Ovary (tissue), 9 donors: ENCODE results near the gene SORCS2. TPM values are rescaled to one million over a fixed set of nuclear protein-coding genes. Genes with fewer than 3 reads are reported as not detected.
A peak's percentile ranks its signal among the peaks of the same experiment; 100 is the strongest.

Source experiments
- DNase-seq, 5 donors: peaks; one replicate each; pipeline ENCODE4 v3.0.0-alpha.2; 2019 to 2020
- H3K27ac ChIP-seq, 2 donors: fragments of 200-600 bp; one replicate each; pipeline versions ENCODE4 v1.5.1 to v1.8.0; 2019 to 2022
- H3K27me3 ChIP-seq: fragments of 200-600 bp; one replicate; pipeline ENCODE4 v1.8.0; 2022
- H3K36me3 ChIP-seq: fragments of 200-600 bp; sonication (generic); one replicate; pipeline ENCODE4 v1.5.1; 2019
- H3K4me1 ChIP-seq: one replicate; pipeline ENCODE4 v1.8.1; 2013; ENCODE audit warnings: mild to moderate bottlenecking, moderate library complexity; ENCODE audit not compliant: insufficient read depth
- H3K4me3 ChIP-seq: fragments of 200-600 bp; sonication (generic); one replicate; pipeline ENCODE4 v1.5.1; 2017
- H3K9me3 ChIP-seq, 2 donors: fragments of 200-600 bp in 1 of 2; sonication (generic) in 1 of 2; one replicate each; pipeline versions ENCODE4 v1.5.1 to v1.8.1; 2013 to 2019; ENCODE audit warnings: mild to moderate bottlenecking in 1 of 2, moderate library complexity in 1 of 2
- CTCF ChIP-seq, 3 donors: fragments of 450-650 bp in 2 of 3; fragments of 200-600 bp in 1 of 3; IDR thresholded peaks; one replicate each; pipeline versions ENCODE4 v1.5.1 to v1.8.0; 2016 to 2022; ENCODE audit warnings: antibody characterized with exemption in 3 of 3, mild to moderate bottlenecking in 1 of 3
- EP300 ChIP-seq: sonication (generic); formaldehyde crosslinking; IDR thresholded peaks from one replicate; pipeline ENCODE4 v1.6.1; 2017; ENCODE audit warnings: antibody characterized with exemption
- POLR2A ChIP-seq: fragments of 450-650 bp; IDR thresholded peaks from one replicate; pipeline ENCODE4 v1.6.1; 2017; ENCODE audit warnings: antibody characterized with exemption, mild to moderate bottlenecking, moderate library complexity
- WGBS, 3 donors: extraction: QIAGEN DNeasy Blood & Tissue Kit in 1 of 3; methylation state at CpG; one replicate each; pipeline versions ENCODE4 v1.1.5 to v1.1.7; 2013 to 2017; 5-methylcytosine and 5-hydroxymethylcytosine counted together
- intact Hi-C, 4 donors: fragments of 100-400 bp; cut with DNase I; formaldehyde crosslinking; loops; one replicate each; pipeline versions ENCODE4 v1.11.0 to v1.15.1; 2022 to 2023
- polyA plus RNA-seq, 2 donors: library from polyadenylated mRNA; stranded (reverse); fragments of 200-250 nt in 1 of 2; fragments of 350-450 nt in 1 of 2; fragmentation: Illumina TruSeq in 1 of 2; extraction: RNeasy Lipid Tissue Mini Kit (QIAGEN cat#74804) in 1 of 2; gene quantifications; one replicate each; pipeline ENCODE4 v1.2.3, GENCODE V29; 2013 to 2014
- total RNA-seq, 7 donors: library from RNA; depleted of rRNA in 2 of 7; stranded (reverse); fragments of >200 nt in 2 of 7; fragmentation: NEBNext Ultra II Directional in 3 of 7; extraction: Animal tissue kit (Norgen Biotek cat#: 25700) in 3 of 7; gene quantifications; one replicate each; pipeline versions ENCODE4 v1.1.0 to v1.2.4, GENCODE V29; 2016 to 2023
- donor health status: DM: no; HTN: no; CAD: no; lungs with moderate emphysema.
- donor health status: DM: no; HTN: no; CAD: no.
- donor health status: Bipolar disorder and iron deficiency.
- donor health status: DM: yes; HTN: yes; CAD: no.
- donor health status: DM: no; HTN: no; CAD: no.
- donor health status: DM: yes; HTN: yes; CAD: no.

SORCS2 gene
- total and polyA plus RNA-seq, 9 donors: 0.60 to 23.9 (median 7.1) TPM

- WGBS, 3 donors: 60 to 74% (median 60%) methylated on average over 8 of the region's 8 CpGs
Observed at GRCh38 chr4:7697343-7697742, 505.0 kb downstream of the SORCS2 start.

GRCh38 chr4:7697821-7698220 lies 505.5 kb downstream of the SORCS2 start:
- DNase-seq: no peak
- no peak for TF ChIP-seq CTCF (IDR thresholded peaks at IDR 0.05)
- TF ChIP-seq POLR2A: no peak
- TF ChIP-seq EP300: no peak
- Histone ChIP-seq H3K36me3 (no peaks in the 10 kb centered on the region), H3K9me3 (no peaks in the 10 kb centered on the region), H3K4me1 (peaks cover 7% of the 10 kb centered on the region), H3K27ac (peak overlapping the region; percentile 16 to 76), H3K4me3 (no peak overlapping the region), H3K27me3 (no peaks in the 10 kb centered on the region)
- WGBS, 3 donors: 88 to 91% (median 90%) methylated on average over 13 of the region's 13 CpGs
- intact Hi-C loops: no loop called here

More at GRCh38 chr4:7697343-7697742, 505.0 kb downstream of the SORCS2 start:
- H3K4me3 ChIP-seq: no peak overlapping the region
- H3K4me1 ChIP-seq: peaks cover 7% of the 10 kb centered on the region
- no peak for TF ChIP-seq EP300
- no peak for TF ChIP-seq CTCF (IDR thresholded peaks at IDR 0.05)
- no peak for TF ChIP-seq POLR2A
- no peaks in the 10 kb centered on the region for H3K36me3 ChIP-seq
- intact Hi-C loops: no loop called here
- no peak for DNase-seq
- no peaks in the 10 kb centered on the region for H3K27me3 ChIP-seq
- no peaks in the 10 kb centered on the region for H3K9me3 ChIP-seq
- peak overlapping the region in 1 of 2 donors; percentile 76 for H3K27ac ChIP-seq

- peak overlapping the region in 1 of 2 donors; percentile 76 for H3K27ac ChIP-seq
- H3K9me3 ChIP-seq: no peaks in the 10 kb centered on the region
- TF ChIP-seq CTCF (IDR thresholded peaks at IDR 0.05) (no peak), POLR2A (no peak), EP300 (no peak)
- no peak overlapping the region for H3K4me3 ChIP-seq
- DNase-seq: peak; percentile 47 to 66 (median 53)
- no peaks in the 10 kb centered on the region for H3K27me3 ChIP-seq
- H3K4me1 ChIP-seq: peaks cover 7% of the 10 kb centered on the region
- 12 to 24% (median 20%) methylated on average over 12 of the region's 12 CpGs for WGBS, 3 donors
- intact Hi-C loops: no loop called here
- no peaks in the 10 kb centered on the region for H3K36me3 ChIP-seq
Observed at GRCh38 chr4:7698584-7698983, 506.2 kb downstream of the SORCS2 start.

GRCh38 chr4:7699031-7699430 lies 506.7 kb downstream of the SORCS2 start:
- H3K4me3 ChIP-seq: no peak overlapping the region
- no peaks in the 10 kb centered on the region for H3K36me3 ChIP-seq
- peak; percentile 71 to 80 (median 74) for DNase-seq
- peak overlapping the region in 1 of 2 donors; percentile 76 for H3K27ac ChIP-seq
- WGBS, 3 donors: 11 to 14% (median 11%) methylated on average over 8 of the region's 8 CpGs
- no peaks in the 10 kb centered on the region for H3K27me3 ChIP-seq
- TF ChIP-seq EP300 (no peak), POLR2A (no peak), CTCF (IDR thresholded peaks at IDR 0.05) (no peak)
- no peaks in the 10 kb centered on the region for H3K9me3 ChIP-seq
- intact Hi-C loops: no loop called here
- peaks cover 7% of the 10 kb centered on the region for H3K4me1 ChIP-seq
